IMR-90 (cell line): ENCODE data around the gene HRH2.

Source experiments
- BHLHE40 ChIP-seq: fragments of 150-350 bp; IDR thresholded peaks from 2 replicates; pipeline ENCODE4 v1.6.1; 2016; ENCODE audit warnings: mild to moderate bottlenecking, low read depth, low read length
- CTCF ChIP-seq: conservative IDR thresholded peaks from 2 replicates; pipeline ENCODE4 v1.5.1; 2012; ENCODE audit warnings: mild to moderate bottlenecking, low read depth, low read length, improper control_type of control experiment

GRCh38 chr5:175718401-175719108, 60.7 kb downstream of the HRH2 start:
- TF ChIP-seq BHLHE40, result no peak
- TF ChIP-seq CTCF, result peak; percentile 39
